HepG2 (cell line): ENCODE data around the gene IL2RG. TPM values are rescaled to one million over a fixed set of nuclear protein-coding genes. Genes with fewer than 3 reads are reported as not detected.

Experiments used
- CEBPB ChIP-seq: IDR thresholded peaks from 2 replicates; pipeline ENCODE4 v1.6.1; 2011; ENCODE audit warnings: low read depth, low read length, improper control_type of control experiment, borderline replicate concordance
- CENPT ChIP-seq: sonication (generic); formaldehyde crosslinking; IDR thresholded peaks from 2 replicates; pipeline ENCODE4 v1.8.0; 2022; ENCODE audit warnings: low read depth, mild to moderate bottlenecking, moderate library complexity, missing genetic modification reagents
- CREB3 ChIP-seq: sonication (generic); formaldehyde crosslinking; IDR thresholded peaks from 2 replicates; pipeline ENCODE4 v1.5.0; 2020; ENCODE audit warnings: missing genetic modification reagents
- ERF ChIP-seq: IDR thresholded peaks from 2 replicates; pipeline ENCODE4 v1.6.1; 2018; ENCODE audit warnings: missing biosample characterization, missing genetic modification reagents
- ETV5 ChIP-seq: IDR thresholded peaks from 2 replicates; pipeline ENCODE4 v1.6.1; 2018; ENCODE audit warnings: missing biosample characterization, missing genetic modification reagents, inconsistent platforms, borderline replicate concordance
- FOXK1 ChIP-seq: sonication (generic); formaldehyde crosslinking; IDR thresholded peaks from 2 replicates; pipeline ENCODE4 v1.4.0; 2020; ENCODE audit warnings: low read depth, missing genetic modification reagents, borderline replicate concordance
- FOXP1 ChIP-seq, 2 experiments: fragments of 450-650 bp in 1 of 2; IDR thresholded peaks; 2 replicates each; pipeline ENCODE4 v1.6.1; 2017 to 2018; ENCODE audit warnings: antibody characterized with exemption in 1 of 2
- GTF2F1 ChIP-seq: fragments of 150-350 bp; IDR thresholded peaks from 2 replicates; pipeline ENCODE4 v1.6.1; 2014; ENCODE audit warnings: low read length
- JUND ChIP-seq: sonication (generic); formaldehyde crosslinking; IDR thresholded peaks from 2 replicates; pipeline ENCODE4 v1.8.0; 2022; ENCODE audit warnings: mild to moderate bottlenecking, missing genetic modification reagents
- KDM5B ChIP-seq: sonication (generic); formaldehyde crosslinking; IDR thresholded peaks from 2 replicates; pipeline ENCODE4 v1.4.0; 2020; ENCODE audit warnings: missing genetic modification reagents, mild to moderate bottlenecking, borderline replicate concordance
- MED1 ChIP-seq: sonication (generic); formaldehyde crosslinking; IDR thresholded peaks from 2 replicates; pipeline ENCODE4 v1.4.0; 2020; ENCODE audit warnings: missing genetic modification reagents
- MLX ChIP-seq: IDR thresholded peaks from 2 replicates; pipeline ENCODE4 v1.6.1; 2016
- POGK ChIP-seq: sonication (generic); formaldehyde crosslinking; conservative IDR thresholded peaks from 2 replicates; pipeline ENCODE4 v1.8.0; 2022; ENCODE audit warnings: mild to moderate bottlenecking, moderate library complexity, missing genetic modification reagents
- TARDBP ChIP-seq: sonication (generic); formaldehyde crosslinking; IDR thresholded peaks from 2 replicates; pipeline ENCODE4 v1.8.0; 2022; ENCODE audit warnings: mild to moderate bottlenecking, missing genetic modification reagents
- ZNF432 ChIP-seq: sonication (generic); formaldehyde crosslinking; IDR thresholded peaks from 2 replicates; pipeline ENCODE4 v1.5.0; 2020; ENCODE audit warnings: missing genetic modification reagents, mild to moderate bottlenecking, borderline replicate concordance
- ZNF496 ChIP-seq: sonication (generic); formaldehyde crosslinking; IDR thresholded peaks from 2 replicates; pipeline ENCODE4 v1.8.1; 2023; ENCODE audit warnings: mild to moderate bottlenecking, moderate library complexity, missing genetic modification reagents; ENCODE audit not compliant: insufficient replicate concordance
- ZNF570 ChIP-seq: sonication (generic); formaldehyde crosslinking; IDR thresholded peaks from 2 replicates; pipeline ENCODE4 v1.4.0; 2020; ENCODE audit warnings: mild to moderate bottlenecking, missing genetic modification reagents, borderline replicate concordance
- ZNF577 ChIP-seq: sonication (generic); formaldehyde crosslinking; IDR thresholded peaks from 2 replicates; pipeline ENCODE4 v1.4.0; 2020; ENCODE audit warnings: mild to moderate bottlenecking, low read depth, missing genetic modification reagents, borderline replicate concordance
- ZNF704 ChIP-seq: sonication (generic); formaldehyde crosslinking; IDR thresholded peaks from 2 replicates; pipeline ENCODE4 v1.8.1; 2023; ENCODE audit warnings: mild to moderate bottlenecking, inconsistent platforms, moderate library complexity, missing genetic modification reagents, borderline replicate concordance
- ZNF737 ChIP-seq: sonication (generic); formaldehyde crosslinking; IDR thresholded peaks from 2 replicates; pipeline ENCODE4 v1.5.0; 2020; ENCODE audit warnings: missing genetic modification reagents, mild to moderate bottlenecking, borderline replicate concordance
- ZNF782 ChIP-seq: sonication (generic); formaldehyde crosslinking; IDR thresholded peaks from 2 replicates; pipeline ENCODE4 v1.4.0; 2020; ENCODE audit warnings: missing genetic modification reagents, mild to moderate bottlenecking, borderline replicate concordance
- ZSCAN25 ChIP-seq: sonication (generic); formaldehyde crosslinking; IDR thresholded peaks from 2 replicates; pipeline ENCODE4 v1.8.0; 2022; ENCODE audit warnings: mild to moderate bottlenecking, missing genetic modification reagents
- ZUFSP ChIP-seq: sonication (generic); formaldehyde crosslinking; IDR thresholded peaks from 2 replicates; pipeline ENCODE4 v1.9.0; 2021; ENCODE audit warnings: missing genetic modification reagents, mild to moderate bottlenecking, borderline replicate concordance
- polyA plus RNA-seq, 8 experiments: library from polyadenylated mRNA; depleted of rRNA in 3 of 8; stranded (reverse) in 7 of 8; unstranded in 1 of 8; fragments of >200 nt; fragmentation: Illumina TruSeq in 4 of 8; extraction: Trizol in 4 of 8; gene quantifications; 2 replicates each; pipeline versions ENCODE4 v1.2.1 to v1.2.3, GENCODE V29; 2011 to 2016; ENCODE audit warnings: low read depth in 4 of 8, missing spikeins in 1 of 8, mixed read lengths in 1 of 8; ENCODE audit not compliant: insufficient read depth in 1 of 8
- total RNA-seq, 5 experiments: library from RNA; depleted of rRNA; stranded (reverse); fragments of >200 nt; fragmentation: Illumina TruSeq; extraction: Trizol; gene quantifications; 2 replicates each; pipeline ENCODE4 v1.2.3, GENCODE V29; 2016; ENCODE audit warnings: low read depth in 1 of 5

The IL2RG gene
- total and polyA plus RNA-seq, 2 of the 13 experiments (the other 11 are each of a cell fraction or from before 2014, with no cell fraction given) = 0.98 TPM; not detected in 1

- TF ChIP-seq ETV5 (CRISPR knock-in tag) (peak; percentile 25; the same call in 1 of the 2 replicates), TARDBP (CRISPR knock-in tag) (no peak), CENPT (CRISPR knock-in tag) (no peak), ZNF496 (no peak), ERF (CRISPR knock-in tag) (no peak), ZSCAN25 (CRISPR knock-in tag) (no peak), FOXP1 (IDR thresholded peaks at IDR 0.05) (no peak), FOXP1 (CRISPR knock-in tag; IDR thresholded peaks at IDR 0.05) (no peak), ZNF704 (CRISPR knock-in tag) (no peak), FOXK1 (CRISPR knock-in tag) (no peak), CREB3 (no peak), ZNF432 (CRISPR knock-in tag) (no peak), MLX (CRISPR knock-in tag) (0 out of 2 replicates have a peak, but pooled peaks have one; percentile 27), KDM5B (CRISPR knock-in tag) (no peak), JUND (CRISPR knock-in tag) (no peak), ZNF570 (CRISPR knock-in tag) (no peak), CEBPB (peak; percentile 82), ZNF782 (CRISPR knock-in tag) (no peak), ZNF577 (CRISPR knock-in tag) (no peak), ZUFSP (CRISPR knock-in tag) (no peak), MED1 (no peak), GTF2F1 (no peak), ZNF737 (CRISPR knock-in tag) (no peak), POGK (no peak)
Observed at GRCh38 chrX:71081330-71082123, 29.9 kb downstream of the IL2RG start (continued).
